Ovary (tissue), 9 donors: ENCODE measurements around the gene DCP1B. TPM values are rescaled to one million over a fixed set of nuclear protein-coding genes. Genes with fewer than 3 reads are reported as not detected.

ENCODE experiments used
- DNase-seq, 5 donors: peaks; one replicate each; pipeline ENCODE4 v3.0.0-alpha.2; 2019 to 2020
- H3K27ac ChIP-seq, 2 donors: fragments of 200-600 bp; one replicate each; pipeline versions ENCODE4 v1.5.1 to v1.8.0; 2019 to 2022
- H3K27me3 ChIP-seq: fragments of 200-600 bp; one replicate; pipeline ENCODE4 v1.8.0; 2022
- H3K36me3 ChIP-seq: fragments of 200-600 bp; sonication (generic); one replicate; pipeline ENCODE4 v1.5.1; 2019
- H3K4me1 ChIP-seq: one replicate; pipeline ENCODE4 v1.8.1; 2013; ENCODE audit warnings: mild to moderate bottlenecking, moderate library complexity; ENCODE audit not compliant: insufficient read depth
- H3K4me3 ChIP-seq: fragments of 200-600 bp; sonication (generic); one replicate; pipeline ENCODE4 v1.5.1; 2017
- H3K9me3 ChIP-seq, 2 donors: fragments of 200-600 bp in 1 of 2; sonication (generic) in 1 of 2; one replicate each; pipeline versions ENCODE4 v1.5.1 to v1.8.1; 2013 to 2019; ENCODE audit warnings: mild to moderate bottlenecking in 1 of 2, moderate library complexity in 1 of 2
- EP300 ChIP-seq: sonication (generic); formaldehyde crosslinking; IDR thresholded peaks from one replicate; pipeline ENCODE4 v1.6.1; 2017; ENCODE audit warnings: antibody characterized with exemption
- POLR2A ChIP-seq: fragments of 450-650 bp; IDR thresholded peaks from one replicate; pipeline ENCODE4 v1.6.1; 2017; ENCODE audit warnings: antibody characterized with exemption, mild to moderate bottlenecking, moderate library complexity
- WGBS, 3 donors: extraction: QIAGEN DNeasy Blood & Tissue Kit in 1 of 3; methylation state at CpG; one replicate each; pipeline versions ENCODE4 v1.1.5 to v1.1.7; 2013 to 2017; 5-methylcytosine and 5-hydroxymethylcytosine counted together
- intact Hi-C, 4 donors: fragments of 100-400 bp; cut with DNase I; formaldehyde crosslinking; loops; one replicate each; pipeline versions ENCODE4 v1.11.0 to v1.15.1; 2022 to 2023
- polyA plus RNA-seq, 2 donors: library from polyadenylated mRNA; stranded (reverse); fragments of 200-250 nt in 1 of 2; fragments of 350-450 nt in 1 of 2; fragmentation: Illumina TruSeq in 1 of 2; extraction: RNeasy Lipid Tissue Mini Kit (QIAGEN cat#74804) in 1 of 2; gene quantifications; one replicate each; pipeline ENCODE4 v1.2.3, GENCODE V29; 2013 to 2014
- total RNA-seq, 7 donors: library from RNA; depleted of rRNA in 2 of 7; stranded (reverse); fragments of >200 nt in 2 of 7; fragmentation: NEBNext Ultra II Directional in 3 of 7; extraction: Animal tissue kit (Norgen Biotek cat#: 25700) in 3 of 7; gene quantifications; one replicate each; pipeline versions ENCODE4 v1.1.0 to v1.2.4, GENCODE V29; 2016 to 2023
- TF ChIP-seq, protein P1 (sequence below), 3 donors: fragments of 450-650 bp in 2 of 3; fragments of 200-600 bp in 1 of 3; IDR thresholded peaks; one replicate each; pipeline versions ENCODE4 v1.5.1 to v1.8.0; 2016 to 2022; ENCODE audit warnings: antibody characterized with exemption in 3 of 3, mild to moderate bottlenecking in 1 of 3
- donor health status: DM: no; HTN: no; CAD: no; lungs with moderate emphysema.
- donor health status: DM: no; HTN: no; CAD: no.
- donor health status: Bipolar disorder and iron deficiency.
- donor health status: DM: yes; HTN: yes; CAD: no.
- donor health status: DM: no; HTN: no; CAD: no.
- donor health status: DM: yes; HTN: yes; CAD: no.

The DCP1B gene
- total and polyA plus RNA-seq, 9 donors: 13.5 to 22.9 (median 17.2) TPM

DNA sequence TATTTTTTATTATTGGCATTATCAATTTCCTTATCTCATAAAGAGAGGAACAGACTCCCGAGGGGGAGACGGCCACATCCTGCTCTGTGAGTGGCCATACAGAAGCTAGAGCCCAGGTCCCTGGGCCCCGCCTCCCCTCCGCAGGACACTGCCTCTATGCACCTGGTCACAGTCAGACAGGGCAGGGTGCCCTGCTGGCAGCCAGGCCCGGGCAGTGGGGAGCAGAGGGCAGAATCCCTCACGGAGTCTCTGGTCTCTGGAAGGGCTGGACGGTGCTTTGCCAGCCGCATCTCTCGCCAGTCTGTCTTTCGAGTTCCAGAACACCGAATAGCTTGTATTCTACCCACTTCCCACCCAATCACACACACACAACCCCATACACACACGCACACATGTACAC lies 69.4 kb downstream of the DCP1B start:
- no peak overlapping the region for H3K4me3 ChIP-seq
- H3K4me1 ChIP-seq: peaks cover 8% of the 10 kb centered on the region
- DNase-seq: peak in 1 of 5 donors; percentile 6
- no peaks in the 10 kb centered on the region for H3K9me3 ChIP-seq
- intact Hi-C loops: loop anchor here (5.0 to 10.0 kb wide), 6 partner anchors 128 to 300 kb away; no protein-coding TSS in a partner anchor
- no peaks in the 10 kb centered on the region for H3K27me3 ChIP-seq
- no peaks in the 10 kb centered on the region for H3K36me3 ChIP-seq
- TF ChIP-seq POLR2A: no peak
- TF ChIP-seq EP300: no peak
- TF ChIP-seq, protein P1, sequence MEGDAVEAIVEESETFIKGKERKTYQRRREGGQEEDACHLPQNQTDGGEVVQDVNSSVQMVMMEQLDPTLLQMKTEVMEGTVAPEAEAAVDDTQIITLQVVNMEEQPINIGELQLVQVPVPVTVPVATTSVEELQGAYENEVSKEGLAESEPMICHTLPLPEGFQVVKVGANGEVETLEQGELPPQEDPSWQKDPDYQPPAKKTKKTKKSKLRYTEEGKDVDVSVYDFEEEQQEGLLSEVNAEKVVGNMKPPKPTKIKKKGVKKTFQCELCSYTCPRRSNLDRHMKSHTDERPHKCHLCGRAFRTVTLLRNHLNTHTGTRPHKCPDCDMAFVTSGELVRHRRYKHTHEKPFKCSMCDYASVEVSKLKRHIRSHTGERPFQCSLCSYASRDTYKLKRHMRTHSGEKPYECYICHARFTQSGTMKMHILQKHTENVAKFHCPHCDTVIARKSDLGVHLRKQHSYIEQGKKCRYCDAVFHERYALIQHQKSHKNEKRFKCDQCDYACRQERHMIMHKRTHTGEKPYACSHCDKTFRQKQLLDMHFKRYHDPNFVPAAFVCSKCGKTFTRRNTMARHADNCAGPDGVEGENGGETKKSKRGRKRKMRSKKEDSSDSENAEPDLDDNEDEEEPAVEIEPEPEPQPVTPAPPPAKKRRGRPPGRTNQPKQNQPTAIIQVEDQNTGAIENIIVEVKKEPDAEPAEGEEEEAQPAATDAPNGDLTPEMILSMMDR (IDR thresholded peaks at IDR 0.05): no peak
- WGBS, 3 donors: 73 to 84% (median 83%) methylated on average over 12 of the region's 12 CpGs
- no peak overlapping the region for H3K27ac ChIP-seq

DNA sequence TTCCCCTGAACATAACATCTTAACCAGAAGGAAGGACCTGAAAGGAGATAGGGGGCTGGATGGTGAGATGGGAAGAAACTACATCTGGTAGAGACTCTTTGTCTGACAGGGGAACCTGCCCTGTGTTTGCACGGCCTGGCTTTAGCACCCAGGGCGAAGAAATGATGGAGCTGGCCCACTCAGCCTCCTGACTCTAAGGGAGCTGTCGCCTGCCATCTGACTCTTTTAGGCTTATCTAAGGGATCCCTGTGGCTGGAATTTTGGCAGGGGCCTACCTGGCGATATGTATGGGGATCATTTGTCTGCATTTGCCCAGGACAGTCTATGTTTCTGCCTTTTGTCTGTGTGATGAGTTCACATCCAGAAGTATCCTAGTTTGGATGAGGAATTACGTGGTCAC lies 70.2 kb downstream of the DCP1B start:
- Histone ChIP-seq H3K9me3 (no peaks in the 10 kb centered on the region), H3K4me1 (peaks cover 6% of the 10 kb centered on the region), H3K27me3 (no peaks in the 10 kb centered on the region), H3K36me3 (no peaks in the 10 kb centered on the region), H3K27ac (no peak overlapping the region), H3K4me3 (no peak overlapping the region)
- WGBS, 3 donors: 86 to 96% (median 90%) methylated on average over 5 of the region's 5 CpGs
- DNase-seq: no peak
- TF ChIP-seq POLR2A (no peak), EP300 (no peak)
- intact Hi-C loops: loop anchor here in 3 of 4 donors (5.0 to 10.0 kb wide), 4 partner anchors 127 to 299 kb away; no protein-coding TSS in a partner anchor

DNA sequence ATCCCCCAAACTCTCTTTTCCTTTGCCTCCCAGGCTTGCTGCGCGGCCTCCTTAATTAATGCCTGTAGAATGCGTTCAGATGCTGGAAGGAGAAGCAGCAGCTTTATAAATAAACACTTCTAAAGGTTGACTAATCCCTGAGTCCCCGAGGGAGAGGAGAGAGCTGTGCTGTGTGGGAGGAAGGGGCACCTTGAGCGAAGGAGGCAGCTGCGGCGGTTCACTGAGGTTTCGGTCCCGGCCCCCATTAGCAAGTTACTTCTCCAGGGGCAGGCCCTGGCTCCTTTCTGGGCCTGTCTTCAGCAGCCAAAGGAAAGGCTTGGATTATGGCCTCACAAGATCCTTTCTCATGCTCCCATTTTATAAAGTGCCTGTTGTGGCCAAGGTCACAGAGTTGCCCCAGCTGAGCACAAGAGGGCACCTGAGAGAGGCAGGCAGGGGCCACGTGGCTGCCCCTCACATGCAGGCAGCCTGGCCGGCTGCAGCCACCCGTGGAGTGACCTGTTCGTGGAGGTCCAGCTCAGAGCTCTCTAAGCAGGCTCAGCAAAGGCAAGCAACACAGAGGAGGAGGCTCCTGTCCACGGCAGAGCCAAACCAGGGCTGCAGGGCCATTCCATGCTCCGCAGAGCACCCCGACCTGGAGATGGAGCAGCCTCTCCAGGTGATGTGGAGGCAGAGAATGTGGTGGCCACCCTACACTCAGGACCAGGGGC lies 70.8 kb downstream of the DCP1B start:
- DNase-seq: peak in 1 of 5 donors; percentile 14
- Histone ChIP-seq H3K9me3 (no peaks in the 10 kb centered on the region), H3K27ac (no peak overlapping the region), H3K36me3 (no peaks in the 10 kb centered on the region), H3K4me1 (peaks cover 6% of the 10 kb centered on the region), H3K27me3 (no peaks in the 10 kb centered on the region), H3K4me3 (no peak overlapping the region)
- intact Hi-C loops: loop anchor here in 3 of 4 donors (5.0 to 10.0 kb wide), 4 partner anchors 126 to 299 kb away; no protein-coding TSS in a partner anchor
- 47 to 50% (median 49%) methylated on average over 16 of the region's 16 CpGs for WGBS, 3 donors
- TF ChIP-seq EP300 (no peak), POLR2A (no peak)
- TF ChIP-seq, protein P1 (IDR thresholded peaks at IDR 0.05): no peak

DNA sequence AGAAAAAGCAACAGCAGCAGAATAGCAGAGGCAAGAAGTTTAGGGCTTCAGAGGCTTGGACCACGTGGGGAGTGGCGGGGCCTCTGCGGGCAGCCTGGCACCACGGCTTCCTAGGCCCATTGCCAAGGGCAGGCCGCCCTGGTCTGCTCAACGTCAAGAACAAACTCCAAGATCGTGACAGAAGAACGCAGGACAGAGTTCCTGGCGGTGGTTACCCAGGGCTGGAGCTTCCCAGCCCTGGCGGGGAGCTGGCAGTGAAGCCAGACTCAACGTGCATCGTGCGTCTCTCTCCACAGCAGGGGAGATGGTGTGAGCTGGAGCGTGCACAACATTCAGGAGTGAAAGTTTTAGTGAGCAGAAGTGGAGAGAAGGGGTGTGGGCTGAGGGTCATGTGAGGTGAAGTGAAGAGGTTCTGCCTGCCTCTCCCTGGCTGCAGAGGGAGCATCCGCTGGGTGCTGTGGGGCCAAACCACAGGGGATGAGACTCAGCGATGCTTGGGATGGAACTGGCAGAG lies 71.9 kb downstream of the DCP1B start:
- H3K4me3 ChIP-seq: no peak overlapping the region
- peak in 1 of 5 donors; percentile 24 for DNase-seq
- no peaks in the 10 kb centered on the region for H3K36me3 ChIP-seq
- H3K4me1 ChIP-seq: peaks cover 6% of the 10 kb centered on the region
- no peak overlapping the region for H3K27ac ChIP-seq
- TF ChIP-seq, protein P1 (IDR thresholded peaks at IDR 0.05): no peak
- TF ChIP-seq EP300: no peak
- TF ChIP-seq POLR2A: no peak
- no peaks in the 10 kb centered on the region for H3K9me3 ChIP-seq
- intact Hi-C loops: loop anchor here in 3 of 4 donors (5.0 to 10.0 kb wide), 4 partner anchors 125 to 298 kb away; no protein-coding TSS in a partner anchor
- H3K27me3 ChIP-seq: no peaks in the 10 kb centered on the region
- 26 to 39% (median 31%) methylated on average over 16 of the region's 16 CpGs for WGBS, 3 donors

DNA sequence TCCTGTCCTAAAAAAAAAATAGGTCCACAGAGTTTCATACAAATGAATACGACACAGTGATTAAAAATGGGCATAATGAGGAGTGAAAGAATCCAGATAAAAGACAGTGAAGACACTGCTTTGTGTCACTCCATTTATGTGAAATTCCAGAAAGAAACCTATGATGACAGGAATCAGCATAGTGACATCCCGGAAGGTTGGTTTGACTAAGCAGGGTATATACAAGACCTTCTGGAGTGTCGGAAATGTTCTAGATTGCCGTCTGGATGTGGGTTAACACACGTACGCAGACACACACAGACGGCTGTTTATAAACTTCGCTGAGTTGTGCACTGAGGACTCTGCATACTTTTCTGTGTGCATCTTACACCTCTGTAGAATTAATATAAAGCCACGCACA lies 72.6 kb downstream of the DCP1B start:
- Histone ChIP-seq H3K27ac (no peak overlapping the region), H3K27me3 (no peaks in the 10 kb centered on the region), H3K4me1 (peaks cover 4% of the 10 kb centered on the region), H3K9me3 (no peaks in the 10 kb centered on the region), H3K36me3 (no peaks in the 10 kb centered on the region), H3K4me3 (no peak overlapping the region)
- WGBS, 3 donors: 93% methylated on average over 9 of the region's 9 CpGs
- intact Hi-C loops: loop anchor here in 3 of 4 donors (5.0 to 10.0 kb wide), 4 partner anchors 124 to 297 kb away; no protein-coding TSS in a partner anchor
- TF ChIP-seq, protein P1 (IDR thresholded peaks at IDR 0.05): no peak
- DNase-seq: no peak
